Cardiac muscle cell (in vitro differentiated cells and primary cell): ENCODE measurements around the gene UTP14C. TPM values are rescaled to one million over a fixed set of nuclear protein-coding genes. Genes with fewer than 3 reads are reported as not detected.
"Not testable (repeated sequence)": the region's sequence is repeated elsewhere in the genome, so short reads cannot be mapped to it uniquely, and the experiment has no call there.

Source experiments
- DNase-seq, 2 donors: peaks; one replicate each; pipeline versions ENCODE4 v3.0.0 to v3.0.0-alpha.2; 2010 to 2017; ENCODE audit warnings: low read depth in 1 of 2, low spot score in 1 of 2
- H3K27ac ChIP-seq: fragments of 200-600 bp; sonication (generic); 2 replicates; pipeline ENCODE4 v1.5.1; 2016
- H3K27me3 ChIP-seq: fragments of 200-600 bp; sonication (generic); 2 replicates; pipeline ENCODE4 v1.6.0; 2016; ENCODE audit warnings: control low read depth
- H3K36me3 ChIP-seq: fragments of 200-600 bp; sonication (generic); 2 replicates; pipeline ENCODE4 v1.5.1; 2016; ENCODE audit warnings: control low read depth
- H3K4me1 ChIP-seq: fragments of 200-600 bp; sonication (generic); 2 replicates; pipeline ENCODE4 v1.8.1; 2017; ENCODE audit warnings: low read depth, mild to moderate bottlenecking, mixed run types
- H3K4me3 ChIP-seq: fragments of 200-600 bp; sonication (generic); 2 replicates; pipeline ENCODE4 v1.5.1; 2016; ENCODE audit warnings: mild to moderate bottlenecking
- H3K9me3 ChIP-seq: fragments of 200-600 bp; sonication (generic); 2 replicates; pipeline ENCODE4 v1.5.1; 2017; ENCODE audit warnings: low read depth, mild to moderate bottlenecking, control low read depth
- polyA plus RNA-seq: library from polyadenylated mRNA; unstranded; fragments of >200 nt; fragmentation: Nextera tagmentation; extraction: Ambion mirVana; gene quantifications from 2 replicates; pipeline ENCODE4 v1.2.1, GENCODE V29; 2016
- total RNA-seq: library from RNA; depleted of rRNA; stranded (reverse); fragments of >200 nt; gene quantifications from 2 replicates; pipeline ENCODE4 v1.2.3, GENCODE V29; 2016
- TF ChIP-seq, protein P1 (sequence below): IDR thresholded peaks from 2 replicates; pipeline ENCODE4 v1.5.1; 2012; ENCODE audit warnings: low read depth, mild to moderate bottlenecking, low read length

UTP14C gene
- total and polyA plus RNA-seq, 2 experiments from 2014 or later = 8.0 to 12.6 TPM

GRCh38 chr13:51980908-51981307 is 43.6 kb upstream of the UTP14C start:
- H3K27me3 ChIP-seq = no peaks in the 10 kb centered on the region
- TF ChIP-seq, protein P1, sequence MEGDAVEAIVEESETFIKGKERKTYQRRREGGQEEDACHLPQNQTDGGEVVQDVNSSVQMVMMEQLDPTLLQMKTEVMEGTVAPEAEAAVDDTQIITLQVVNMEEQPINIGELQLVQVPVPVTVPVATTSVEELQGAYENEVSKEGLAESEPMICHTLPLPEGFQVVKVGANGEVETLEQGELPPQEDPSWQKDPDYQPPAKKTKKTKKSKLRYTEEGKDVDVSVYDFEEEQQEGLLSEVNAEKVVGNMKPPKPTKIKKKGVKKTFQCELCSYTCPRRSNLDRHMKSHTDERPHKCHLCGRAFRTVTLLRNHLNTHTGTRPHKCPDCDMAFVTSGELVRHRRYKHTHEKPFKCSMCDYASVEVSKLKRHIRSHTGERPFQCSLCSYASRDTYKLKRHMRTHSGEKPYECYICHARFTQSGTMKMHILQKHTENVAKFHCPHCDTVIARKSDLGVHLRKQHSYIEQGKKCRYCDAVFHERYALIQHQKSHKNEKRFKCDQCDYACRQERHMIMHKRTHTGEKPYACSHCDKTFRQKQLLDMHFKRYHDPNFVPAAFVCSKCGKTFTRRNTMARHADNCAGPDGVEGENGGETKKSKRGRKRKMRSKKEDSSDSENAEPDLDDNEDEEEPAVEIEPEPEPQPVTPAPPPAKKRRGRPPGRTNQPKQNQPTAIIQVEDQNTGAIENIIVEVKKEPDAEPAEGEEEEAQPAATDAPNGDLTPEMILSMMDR = no peak
- H3K9me3 ChIP-seq = no peaks in the 10 kb centered on the region
- DNase-seq = no peak
- H3K36me3 ChIP-seq = no peaks in the 10 kb centered on the region
- peak overlapping the region; percentile 73 for H3K27ac ChIP-seq
- peaks cover 4% of the 10 kb centered on the region for H3K4me1 ChIP-seq
- no peak overlapping the region for H3K4me3 ChIP-seq

- DNase-seq = peak; percentile 45 to 56
- Histone ChIP-seq H3K9me3 (no peaks in the 10 kb centered on the region), H3K27me3 (no peaks in the 10 kb centered on the region), H3K4me1 (peaks cover 4% of the 10 kb centered on the region), H3K4me3 (no peak overlapping the region), H3K36me3 (no peaks in the 10 kb centered on the region), H3K27ac (peak overlapping the region; percentile 73)
- TF ChIP-seq, protein P1 = no peak
These were observed 43.1 kb upstream of the UTP14C start for GRCh38 chr13:51981355-51981754.

DNA sequence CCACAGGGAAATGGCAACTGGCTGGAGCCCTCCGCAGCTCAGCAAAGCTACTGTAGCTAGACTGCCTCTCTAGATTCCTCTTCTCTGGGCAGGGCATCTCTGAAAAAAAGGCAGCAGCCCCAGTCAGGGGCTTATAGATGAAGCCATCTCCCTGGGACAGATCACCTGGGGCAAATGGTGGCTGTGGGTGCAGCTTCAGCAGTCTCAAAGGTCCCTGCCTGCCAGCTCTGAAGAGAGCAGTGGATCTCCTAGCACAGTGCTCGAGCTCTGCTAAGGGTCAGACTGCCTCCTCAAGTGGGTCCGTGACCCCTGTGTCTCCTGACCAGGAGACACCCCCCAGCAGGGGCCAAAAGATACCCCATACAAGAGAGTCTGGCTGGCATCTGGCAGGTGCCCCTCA is 41.2 kb upstream of the UTP14C start:
- H3K4me3 ChIP-seq, H3K4me1 ChIP-seq, H3K27ac ChIP-seq, H3K9me3 ChIP-seq, H3K36me3 ChIP-seq, DNase-seq, H3K27me3 ChIP-seq: not testable (repeated sequence)

DNA sequence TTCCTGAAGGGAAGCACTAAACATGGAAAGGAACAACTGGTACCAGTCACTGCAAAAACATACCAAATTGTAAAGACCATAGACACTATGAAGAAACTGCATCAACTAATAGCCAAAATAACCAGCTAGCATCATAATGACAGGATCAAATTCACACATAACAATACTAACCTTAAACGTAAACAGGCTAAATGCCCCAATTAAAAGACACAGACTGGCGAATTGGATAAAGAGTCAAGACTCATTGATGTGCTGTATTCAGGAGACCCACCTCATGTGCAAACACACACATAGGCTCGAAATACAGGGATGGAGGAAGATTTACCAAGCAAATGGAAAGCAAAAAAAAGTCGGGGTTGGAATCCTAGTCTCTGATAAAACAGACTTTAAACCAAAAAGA is 39.6 kb upstream of the UTP14C start:
- H3K36me3 ChIP-seq, H3K4me3 ChIP-seq, H3K27me3 ChIP-seq, H3K4me1 ChIP-seq, H3K27ac ChIP-seq, H3K9me3 ChIP-seq, DNase-seq: not testable (repeated sequence)

DNA sequence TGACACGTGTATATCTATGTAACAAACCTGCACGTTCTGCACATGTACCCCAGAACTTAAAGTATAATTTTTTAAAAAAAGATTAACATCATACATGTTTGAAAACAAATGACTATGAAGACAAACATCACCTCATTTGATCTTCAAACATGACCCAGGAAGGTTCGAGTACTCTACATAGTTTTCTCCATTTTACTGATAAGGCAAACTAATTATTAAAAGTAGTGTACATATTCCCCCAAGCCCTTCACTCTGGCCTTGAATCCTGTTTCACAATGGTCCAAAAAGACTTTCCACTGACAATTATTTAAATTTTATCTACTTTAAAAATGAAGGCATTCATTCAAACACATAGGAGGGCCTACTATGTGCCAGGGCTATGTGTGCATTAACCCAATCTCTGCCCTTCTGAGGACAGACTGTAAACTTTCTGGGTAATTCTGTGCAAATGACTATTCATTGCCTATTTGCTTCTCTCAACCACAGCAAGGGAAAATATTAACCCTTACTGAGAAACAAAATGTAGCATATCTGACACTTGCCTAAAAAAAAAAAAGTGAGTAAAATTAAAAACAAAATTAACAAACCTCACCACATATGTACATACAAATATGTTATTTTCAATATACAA is 35.4 kb upstream of the UTP14C start:
- no peak for DNase-seq

DNA sequence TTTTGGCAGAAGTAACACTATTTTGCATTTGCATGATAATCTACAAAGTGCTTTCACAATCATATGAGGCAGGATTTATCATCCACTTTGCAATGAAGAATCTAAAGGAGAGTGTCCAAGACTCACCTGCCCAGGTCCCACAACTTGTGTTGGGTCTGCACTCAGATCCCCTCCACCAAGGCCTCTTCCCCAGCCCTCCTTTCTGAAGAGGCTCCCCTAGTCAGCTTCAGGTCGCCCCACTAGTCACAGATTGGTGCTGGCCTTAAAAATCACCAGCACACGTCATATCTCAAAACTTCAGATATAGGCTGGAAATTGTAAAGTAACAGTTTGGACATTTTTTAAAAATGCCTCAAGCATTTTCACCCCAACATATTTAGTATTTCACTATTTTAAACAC is 30.8 kb upstream of the UTP14C start:
- TF ChIP-seq, protein P1 = no peak
- Histone ChIP-seq H3K4me3 (no peak overlapping the region), H3K4me1 (peaks cover under 1% of the 10 kb centered on the region), H3K9me3 (no peaks in the 10 kb centered on the region), H3K27me3 (no peaks in the 10 kb centered on the region), H3K27ac (no peak overlapping the region), H3K36me3 (no peaks in the 10 kb centered on the region)
- no peak for DNase-seq

More for the DNA sequence above, 35.4 kb upstream of the UTP14C start:
- Histone ChIP-seq H3K27me3 (no peaks in the 10 kb centered on the region), H3K36me3 (no peaks in the 10 kb centered on the region), H3K27ac (no peak overlapping the region), H3K4me3 (no peak overlapping the region), H3K9me3 (no peaks in the 10 kb centered on the region), H3K4me1 (no peaks in the 10 kb centered on the region)
- TF ChIP-seq, protein P1 = no peak
